ENCODE measurements around the gene LAD1.

GRCh38 chr1:201350884-201351283 lies 48.2 kb downstream of the LAD1 start:
- TF ChIP-seq ZFP91 (CRISPR knock-in tag; IDR thresholded peaks at IDR 0.05; ENCODE audit: borderline replicate concordance), result no peak
- TF ChIP-seq CTCF (CRISPR knock-in tag; IDR thresholded peaks at IDR 0.05), result no peak
- no peak for TF ChIP-seq ZNF678 (CRISPR knock-in tag; IDR thresholded peaks at IDR 0.05)

Measured in HepG2 (cell line).